ENCODE data around the gene KCNIP4.

KCNIP4 gene

GRCh38 chr4:21753084-21753760 is 195.3 kb downstream of the KCNIP4 start:
- DNase-seq = no peak

GRCh38 chr4:21752616-21753015 is 196.0 kb downstream of the KCNIP4 start:
- DNase-seq = no peak

GRCh38 chr4:21749924-21750323 is 198.6 kb downstream of the KCNIP4 start:
- DNase-seq = no peak

- DNase-seq = no peak
Observed at GRCh38 chr4:21749412-21749811, 199.2 kb downstream of the KCNIP4 start.

GRCh38 chr4:21744046-21744445 is 204.5 kb downstream of the KCNIP4 start:
- no peak for DNase-seq

- DNase-seq = no peak
Observed at GRCh38 chr4:21742326-21742725, 206.2 kb downstream of the KCNIP4 start.

- DNase-seq = no peak
Observed at GRCh38 chr4:21738821-21739220, 209.8 kb downstream of the KCNIP4 start.

GRCh38 chr4:21735866-21736265 is 212.7 kb downstream of the KCNIP4 start:
- no peak for DNase-seq

GRCh38 chr4:21733894-21734630 is 214.5 kb downstream of the KCNIP4 start:
- DNase-seq = no peak

GRCh38 chr4:21728304-21728703 is 220.3 kb downstream of the KCNIP4 start:
- DNase-seq = no peak

GRCh38 chr4:21726255-21726815 is 222.2 kb downstream of the KCNIP4 start:
- DNase-seq = no peak

GRCh38 chr4:21722157-21722839 is 226.3 kb downstream of the KCNIP4 start:
- DNase-seq = no peak

GRCh38 chr4:21716531-21716930 is 232.0 kb downstream of the KCNIP4 start:
- DNase-seq = no peak

GRCh38 chr4:21710179-21710835 is 238.3 kb downstream of the KCNIP4 start:
- DNase-seq = no peak

- no peak for DNase-seq
Observed at GRCh38 chr4:21709761-21710160, 238.8 kb downstream of the KCNIP4 start.

- DNase-seq = no peak
Observed at GRCh38 chr4:21709031-21709430, 239.5 kb downstream of the KCNIP4 start.

GRCh38 chr4:21699446-21699845 is 249.1 kb downstream of the KCNIP4 start:
- DNase-seq = no peak

- no peak for DNase-seq
Observed at GRCh38 chr4:21697583-21697982, 251.0 kb downstream of the KCNIP4 start.

- DNase-seq = no peak
Observed at GRCh38 chr4:21695141-21695540, 253.4 kb downstream of the KCNIP4 start.

- no peak for DNase-seq
Observed at GRCh38 chr4:21692241-21692640, 256.3 kb downstream of the KCNIP4 start.

GRCh38 chr4:21688596-21689265 is 259.8 kb downstream of the KCNIP4 start:
- DNase-seq = no peak

GRCh38 chr4:21685911-21686310 is 262.7 kb downstream of the KCNIP4 start:
- DNase-seq = no peak
